SH-SY5Y (cell line): ENCODE results near the gene CXorf38.

Experiments used
- GATA2 ChIP-seq: IDR thresholded peaks from 2 replicates; pipeline ENCODE4 v1.6.1; 2011; ENCODE audit warnings: mild to moderate bottlenecking, low read depth, low read length
- GATA3 ChIP-seq: IDR thresholded peaks from 2 replicates; pipeline ENCODE4 v1.6.1; 2011; ENCODE audit warnings: low read depth, mild to moderate bottlenecking, low read length, moderate library complexity

DNA sequence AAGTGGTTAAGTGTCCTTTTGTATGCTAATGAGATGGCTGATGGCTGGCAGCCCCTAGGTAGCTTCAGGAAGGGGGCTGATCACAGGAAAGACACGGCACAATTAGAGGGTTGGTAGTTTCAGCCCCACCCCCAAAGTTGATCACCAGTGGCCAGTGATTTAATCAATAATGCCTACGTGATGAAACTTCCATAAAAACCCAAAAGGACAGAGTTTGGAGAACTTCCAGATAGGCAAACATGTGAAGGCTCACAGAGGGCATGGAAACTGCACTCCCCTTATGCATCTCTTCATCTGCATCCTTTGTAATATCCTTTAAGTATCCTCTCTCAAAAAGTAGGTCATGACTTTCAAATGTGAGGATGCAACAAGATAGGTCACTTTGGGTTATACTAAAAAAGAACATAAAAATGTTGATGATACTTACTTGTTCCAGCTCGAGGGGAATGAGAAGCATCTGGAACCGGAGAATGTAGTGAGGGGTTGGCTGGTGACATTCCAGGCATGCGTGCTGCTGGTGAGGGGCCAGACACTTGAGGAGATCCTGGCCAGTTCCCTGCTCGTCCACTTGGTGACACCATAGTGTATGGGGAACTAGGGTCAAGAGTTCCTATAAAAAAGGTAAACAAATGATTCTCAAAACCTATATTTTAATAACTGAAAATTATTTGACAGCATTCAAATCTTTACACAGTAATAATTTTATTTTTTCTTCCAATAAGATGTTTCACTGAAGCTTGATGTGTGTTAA, 16.7 kb upstream of the CXorf38 start:
- TF ChIP-seq GATA2 (no peak), GATA3 (no peak)
